ENCODE measurements around the gene IL4. TPM values are rescaled to one million over a fixed set of nuclear protein-coding genes. Genes with fewer than 3 reads are reported as not detected.

Gene IL4
- total RNA-seq, 1 experiment from 2014 or later, result not detected

DNA sequence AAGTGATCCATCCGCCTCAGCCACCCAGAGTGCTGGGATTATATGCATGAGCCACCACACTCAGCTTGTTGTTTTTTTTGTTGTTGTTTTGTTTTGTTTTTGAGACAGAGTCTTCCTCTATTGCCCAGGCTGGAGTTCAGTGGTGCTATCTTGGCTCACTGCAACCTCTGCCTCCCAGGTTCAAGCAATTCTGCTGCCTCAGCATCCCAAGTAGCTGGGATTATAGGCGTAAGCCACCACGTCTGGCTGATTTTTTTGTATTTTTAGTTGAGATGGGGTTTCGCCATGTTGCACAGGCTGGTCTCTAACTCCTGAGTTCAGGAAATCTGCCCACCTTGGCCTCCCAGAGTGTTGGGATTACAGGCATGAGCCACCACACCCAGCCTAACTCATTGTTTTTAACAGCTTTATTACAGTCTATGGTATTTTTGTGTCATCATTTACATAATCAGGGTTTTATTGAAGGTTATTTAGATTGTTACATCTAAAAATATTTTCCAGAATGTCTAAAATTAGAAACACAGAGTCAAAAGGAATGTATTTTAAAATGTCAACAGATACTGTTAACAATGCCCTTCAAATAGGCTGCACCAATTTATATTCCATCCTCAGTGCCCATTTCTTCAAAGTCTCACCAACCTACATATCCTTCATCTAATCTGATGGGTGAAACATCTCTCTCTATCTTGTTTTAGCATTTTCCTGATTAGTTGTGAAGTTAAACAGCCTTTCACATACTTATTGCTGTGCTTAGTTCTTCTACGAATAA lies 44.9 kb downstream of the IL4 start:
- no peaks in the 10 kb centered on the region for H3K4me1 Mint-ChIP-seq
- ATAC-seq (no peak), DNase-seq (ENCODE audit: low spot score) (no peak)
- ChIA-PET POLR2A (interaction anchor here (0.5 kb wide), 1 partner anchor 71 kb away, joined by 3 read pairs; no protein-coding TSS in a partner anchor), CTCF (no interaction called here)
- no peaks in the 10 kb centered on the region for H3K27me3 Mint-ChIP-seq (ENCODE audit: low read depth)
- no peak for TF ChIP-seq ZBTB43 (CRISPR knock-in tag; IDR thresholded peaks at IDR 0.05)
- no peak for TF ChIP-seq PRRX2 (CRISPR knock-in tag; IDR thresholded peaks at IDR 0.05)
- TF ChIP-seq ZNF671 (CRISPR knock-in tag; IDR thresholded peaks at IDR 0.05), result no peak
- TF ChIP-seq FOXK1 (CRISPR knock-in tag; IDR thresholded peaks at IDR 0.05), result no peak
- no peak for TF ChIP-seq KAT7 (CRISPR knock-in tag; IDR thresholded peaks at IDR 0.05; ENCODE audit: borderline replicate concordance)
- no peak for TF ChIP-seq CREB1 (CRISPR knock-in tag; IDR thresholded peaks at IDR 0.05)
- TF ChIP-seq, protein P1, sequence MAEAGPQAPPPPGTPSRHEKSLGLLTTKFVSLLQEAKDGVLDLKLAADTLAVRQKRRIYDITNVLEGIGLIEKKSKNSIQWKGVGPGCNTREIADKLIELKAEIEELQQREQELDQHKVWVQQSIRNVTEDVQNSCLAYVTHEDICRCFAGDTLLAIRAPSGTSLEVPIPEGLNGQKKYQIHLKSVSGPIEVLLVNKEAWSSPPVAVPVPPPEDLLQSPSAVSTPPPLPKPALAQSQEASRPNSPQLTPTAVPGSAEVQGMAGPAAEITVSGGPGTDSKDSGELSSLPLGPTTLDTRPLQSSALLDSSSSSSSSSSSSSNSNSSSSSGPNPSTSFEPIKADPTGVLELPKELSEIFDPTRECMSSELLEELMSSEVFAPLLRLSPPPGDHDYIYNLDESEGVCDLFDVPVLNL (CRISPR knock-in tag; IDR thresholded peaks at IDR 0.05; ENCODE audit: borderline replicate concordance, low read depth), result no peak
- TF ChIP-seq, protein P2, sequence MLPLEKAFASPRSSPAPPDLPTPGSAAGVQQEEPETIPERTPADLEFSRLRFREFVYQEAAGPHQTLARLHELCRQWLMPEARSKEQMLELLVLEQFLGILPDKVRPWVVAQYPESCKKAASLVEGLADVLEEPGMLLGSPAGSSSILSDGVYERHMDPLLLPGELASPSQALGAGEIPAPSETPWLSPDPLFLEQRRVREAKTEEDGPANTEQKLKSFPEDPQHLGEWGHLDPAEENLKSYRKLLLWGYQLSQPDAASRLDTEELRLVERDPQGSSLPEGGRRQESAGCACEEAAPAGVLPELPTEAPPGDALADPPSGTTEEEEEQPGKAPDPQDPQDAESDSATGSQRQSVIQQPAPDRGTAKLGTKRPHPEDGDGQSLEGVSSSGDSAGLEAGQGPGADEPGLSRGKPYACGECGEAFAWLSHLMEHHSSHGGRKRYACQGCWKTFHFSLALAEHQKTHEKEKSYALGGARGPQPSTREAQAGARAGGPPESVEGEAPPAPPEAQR (CRISPR knock-in tag; IDR thresholded peaks at IDR 0.05), result no peak
- no peaks in the 10 kb centered on the region for H3K36me3 Mint-ChIP-seq
- H3K9me3 Mint-ChIP-seq, result no peaks in the 10 kb centered on the region
- no peak overlapping the region for H3K4me3 Mint-ChIP-seq
- H3K27ac Mint-ChIP-seq, result no peak overlapping the region

DNA sequence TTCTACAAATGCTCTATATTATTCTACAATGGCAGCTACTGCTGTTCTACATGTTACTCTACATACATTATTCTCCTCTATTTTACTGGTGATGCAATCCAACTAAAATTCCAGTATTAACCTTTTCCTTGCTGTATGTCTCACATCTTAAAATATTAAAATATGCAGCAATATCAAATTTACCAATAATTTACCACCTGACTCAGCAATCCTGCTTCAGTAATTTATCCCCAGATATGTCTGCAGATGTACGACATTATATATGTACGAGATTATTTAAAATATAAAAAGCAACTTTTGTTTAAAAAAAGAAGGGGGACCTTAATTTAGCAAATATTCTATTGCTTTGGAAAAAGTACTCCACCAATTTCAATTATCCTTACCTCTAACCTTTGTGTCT lies 52.0 kb downstream of the IL4 start:
- CTCF ChIA-PET, result no interaction called here
- Mint-ChIP-seq H3K4me1 (no peaks in the 10 kb centered on the region), H3K36me3 (peaks cover 6% of the 10 kb centered on the region), H3K27ac (no peak overlapping the region), H3K9me3 (peaks cover 6% of the 10 kb centered on the region; the same call in 1 of the 2 replicates), H3K4me3 (no peak overlapping the region), H3K27me3 (ENCODE audit: low read depth) (no peaks in the 10 kb centered on the region)
- POLR2A ChIA-PET, result no interaction called here
- DNase-seq (ENCODE audit: low spot score), result no peak
- no peak for ATAC-seq
- no peak for TF ChIP-seq TEAD4 (CRISPR knock-in tag; IDR thresholded peaks at IDR 0.05)
- no peak for TF ChIP-seq ATF1 (CRISPR knock-in tag; IDR thresholded peaks at IDR 0.05)
- no peak for TF ChIP-seq CREM (CRISPR knock-in tag; IDR thresholded peaks at IDR 0.05)
- TF ChIP-seq KAT7 (CRISPR knock-in tag; IDR thresholded peaks at IDR 0.05; ENCODE audit: borderline replicate concordance), result no peak
- no peak for TF ChIP-seq ZNF138 (CRISPR knock-in tag; conservative IDR thresholded peaks at IDR 0.05)
- TF ChIP-seq ZNF121 (CRISPR knock-in tag; IDR thresholded peaks at IDR 0.05), result no peak
- TF ChIP-seq JUN (CRISPR knock-in tag; IDR thresholded peaks at IDR 0.05), result no peak
- TF ChIP-seq, protein P3, sequence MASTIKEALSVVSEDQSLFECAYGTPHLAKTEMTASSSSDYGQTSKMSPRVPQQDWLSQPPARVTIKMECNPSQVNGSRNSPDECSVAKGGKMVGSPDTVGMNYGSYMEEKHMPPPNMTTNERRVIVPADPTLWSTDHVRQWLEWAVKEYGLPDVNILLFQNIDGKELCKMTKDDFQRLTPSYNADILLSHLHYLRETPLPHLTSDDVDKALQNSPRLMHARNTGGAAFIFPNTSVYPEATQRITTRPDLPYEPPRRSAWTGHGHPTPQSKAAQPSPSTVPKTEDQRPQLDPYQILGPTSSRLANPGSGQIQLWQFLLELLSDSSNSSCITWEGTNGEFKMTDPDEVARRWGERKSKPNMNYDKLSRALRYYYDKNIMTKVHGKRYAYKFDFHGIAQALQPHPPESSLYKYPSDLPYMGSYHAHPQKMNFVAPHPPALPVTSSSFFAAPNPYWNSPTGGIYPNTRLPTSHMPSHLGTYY (CRISPR knock-in tag; IDR thresholded peaks at IDR 0.05), result no peak
- TF ChIP-seq, protein P4, sequence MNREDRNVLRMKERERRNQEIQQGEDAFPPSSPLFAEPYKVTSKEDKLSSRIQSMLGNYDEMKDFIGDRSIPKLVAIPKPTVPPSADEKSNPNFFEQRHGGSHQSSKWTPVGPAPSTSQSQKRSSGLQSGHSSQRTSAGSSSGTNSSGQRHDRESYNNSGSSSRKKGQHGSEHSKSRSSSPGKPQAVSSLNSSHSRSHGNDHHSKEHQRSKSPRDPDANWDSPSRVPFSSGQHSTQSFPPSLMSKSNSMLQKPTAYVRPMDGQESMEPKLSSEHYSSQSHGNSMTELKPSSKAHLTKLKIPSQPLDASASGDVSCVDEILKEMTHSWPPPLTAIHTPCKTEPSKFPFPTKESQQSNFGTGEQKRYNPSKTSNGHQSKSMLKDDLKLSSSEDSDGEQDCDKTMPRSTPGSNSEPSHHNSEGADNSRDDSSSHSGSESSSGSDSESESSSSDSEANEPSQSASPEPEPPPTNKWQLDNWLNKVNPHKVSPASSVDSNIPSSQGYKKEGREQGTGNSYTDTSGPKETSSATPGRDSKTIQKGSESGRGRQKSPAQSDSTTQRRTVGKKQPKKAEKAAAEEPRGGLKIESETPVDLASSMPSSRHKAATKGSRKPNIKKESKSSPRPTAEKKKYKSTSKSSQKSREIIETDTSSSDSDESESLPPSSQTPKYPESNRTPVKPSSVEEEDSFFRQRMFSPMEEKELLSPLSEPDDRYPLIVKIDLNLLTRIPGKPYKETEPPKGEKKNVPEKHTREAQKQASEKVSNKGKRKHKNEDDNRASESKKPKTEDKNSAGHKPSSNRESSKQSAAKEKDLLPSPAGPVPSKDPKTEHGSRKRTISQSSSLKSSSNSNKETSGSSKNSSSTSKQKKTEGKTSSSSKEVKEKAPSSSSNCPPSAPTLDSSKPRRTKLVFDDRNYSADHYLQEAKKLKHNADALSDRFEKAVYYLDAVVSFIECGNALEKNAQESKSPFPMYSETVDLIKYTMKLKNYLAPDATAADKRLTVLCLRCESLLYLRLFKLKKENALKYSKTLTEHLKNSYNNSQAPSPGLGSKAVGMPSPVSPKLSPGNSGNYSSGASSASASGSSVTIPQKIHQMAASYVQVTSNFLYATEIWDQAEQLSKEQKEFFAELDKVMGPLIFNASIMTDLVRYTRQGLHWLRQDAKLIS (CRISPR knock-in tag; IDR thresholded peaks at IDR 0.05; ENCODE audit: borderline replicate concordance), result no peak
- no peak for TF ChIP-seq ESRRA (CRISPR knock-in tag; IDR thresholded peaks at IDR 0.05; ENCODE audit: borderline replicate concordance)
- TF ChIP-seq GTF2I (CRISPR knock-in tag; conservative IDR thresholded peaks at IDR 0.05), result no peak

Measured in WTC11 (cell line).